Hepatic stellate cell (primary cell): ENCODE data around the gene AOPEP.

Source experiments
- DNase-seq: peaks from one replicate; pipeline ENCODE4 v3.0.0; 2011; ENCODE audit warnings: low spot score

The AOPEP gene

DNA sequence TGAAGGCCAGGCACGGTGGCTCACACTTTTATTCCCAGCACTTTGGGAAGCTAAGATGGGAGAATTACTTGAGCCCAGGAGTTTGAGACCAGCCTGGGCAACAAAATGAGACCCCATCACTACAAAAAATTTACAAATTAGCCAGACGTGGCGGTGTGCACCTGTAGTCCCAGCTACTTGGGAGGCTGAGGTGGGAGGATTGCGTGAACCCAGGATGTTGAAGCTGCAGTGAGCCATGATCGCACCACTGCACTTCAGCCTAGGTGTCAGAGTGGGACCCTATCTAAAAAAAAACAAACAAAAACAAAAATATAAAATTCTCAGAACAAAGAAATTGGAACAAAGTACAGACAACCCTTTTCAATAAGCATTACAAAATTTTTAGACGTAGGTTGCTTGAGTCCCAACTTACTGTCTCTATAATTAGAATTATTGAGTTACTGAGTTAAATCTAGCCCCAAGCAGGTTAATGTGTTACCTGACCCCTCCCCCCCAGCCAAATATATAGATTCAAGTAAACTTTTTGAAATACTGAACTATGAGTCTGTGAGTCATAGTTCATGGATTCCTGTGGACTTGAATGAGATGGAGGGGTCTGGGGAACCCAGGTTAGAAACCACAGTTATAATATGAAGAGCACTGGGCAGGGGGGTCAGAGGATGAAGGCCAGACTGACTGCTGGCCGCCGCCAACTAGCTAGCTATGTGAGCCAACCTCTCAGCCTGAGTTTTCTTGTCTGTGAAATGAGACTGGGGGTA, 173.1 kb downstream of the AOPEP start:
- DNase-seq = no peak

DNA sequence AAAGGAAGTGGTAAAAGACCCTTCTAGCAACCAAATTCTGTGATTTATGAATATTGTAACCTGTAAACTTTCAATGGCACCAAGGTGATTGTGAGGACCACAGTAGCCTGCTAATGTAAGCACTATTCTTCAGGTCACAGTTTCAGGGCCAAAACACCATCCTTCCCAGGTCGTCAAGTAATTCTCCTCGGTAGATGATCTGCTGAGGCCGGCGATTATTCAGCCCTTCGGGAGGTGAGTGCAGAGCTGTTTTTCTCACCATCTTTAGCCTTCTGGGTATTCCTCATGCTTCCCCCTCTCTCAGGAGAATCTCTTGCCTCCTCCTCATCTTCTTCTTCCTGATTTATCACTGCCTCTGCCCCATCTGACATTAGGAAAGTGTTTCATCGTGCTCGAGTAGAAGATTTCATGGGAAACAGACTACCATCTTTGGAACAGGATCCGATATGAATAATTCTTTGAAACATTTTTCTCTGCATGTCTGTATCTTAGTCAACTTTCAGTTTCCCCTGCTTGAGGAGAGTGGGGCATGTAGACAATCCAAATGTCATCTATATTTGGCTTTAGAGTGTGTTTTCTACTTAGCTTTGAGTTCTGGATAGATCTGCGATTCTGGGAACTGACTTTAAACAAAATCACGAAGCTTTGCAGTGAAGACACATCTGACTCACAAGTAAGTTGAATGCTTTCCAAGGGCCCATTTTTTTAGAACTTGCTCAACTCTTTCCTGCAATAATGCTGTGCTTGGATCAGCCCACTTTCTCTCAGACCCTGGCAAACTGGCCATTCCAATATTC, 173.9 kb downstream of the AOPEP start:
- DNase-seq = peak; percentile 62

DNA sequence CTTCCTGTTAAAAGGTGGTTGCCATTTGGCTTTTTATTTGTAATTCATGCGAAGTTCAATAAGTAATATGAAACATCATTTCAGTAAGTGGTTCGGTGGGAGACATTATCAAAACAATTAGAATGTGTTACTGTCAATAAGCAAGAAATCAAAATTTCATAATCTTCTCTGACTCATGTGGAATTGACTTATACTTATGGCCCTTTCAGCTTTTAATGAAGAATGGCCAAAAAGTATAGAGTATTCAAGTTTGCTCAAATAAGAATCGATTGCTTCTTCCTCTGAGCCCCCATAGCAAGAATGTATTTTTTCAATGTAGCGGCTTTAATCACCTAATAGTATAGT, 174.5 kb downstream of the AOPEP start:
- DNase-seq = no peak

DNA sequence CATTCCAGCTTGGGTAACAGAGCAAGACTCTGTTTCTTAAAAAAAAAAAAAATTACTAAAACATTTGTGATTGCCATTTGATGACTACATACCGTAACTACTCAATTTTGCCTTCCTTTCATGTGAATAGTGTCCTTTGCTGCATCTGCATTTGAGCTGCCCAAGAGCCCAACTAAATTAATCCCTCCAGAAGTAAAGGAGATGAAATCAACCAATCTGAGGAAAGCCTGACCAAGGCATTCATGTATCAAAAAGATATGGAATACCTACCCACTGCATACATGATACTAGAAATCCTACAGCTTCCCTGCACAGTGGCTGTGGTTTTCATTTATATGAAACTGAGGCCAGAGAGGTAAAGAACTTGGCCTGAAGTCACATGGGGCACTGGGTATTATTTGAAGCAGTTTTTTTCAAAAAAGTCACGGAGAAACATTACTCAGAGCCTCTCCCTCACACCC, 177.5 kb downstream of the AOPEP start:
- peak; percentile 55 for DNase-seq

DNA sequence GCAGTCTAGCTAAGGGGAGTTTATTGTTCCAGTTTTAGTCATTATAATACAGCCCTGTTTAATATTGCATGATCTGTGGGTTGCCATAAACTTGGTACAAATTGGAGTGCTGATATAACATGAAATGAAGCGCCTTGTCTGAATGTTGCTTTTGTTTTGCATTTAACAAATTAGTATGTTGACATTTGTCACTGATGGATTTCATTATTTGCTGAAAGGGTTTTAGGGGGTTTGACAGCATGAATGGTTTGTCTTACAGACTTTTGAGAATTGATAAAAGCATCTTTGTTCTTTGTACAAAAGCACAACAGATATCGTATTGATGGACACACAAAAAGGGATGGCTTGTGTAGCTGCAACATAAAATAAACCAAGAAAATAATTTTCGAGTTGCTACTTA, 178.3 kb downstream of the AOPEP start:
- no peak for DNase-seq

DNA sequence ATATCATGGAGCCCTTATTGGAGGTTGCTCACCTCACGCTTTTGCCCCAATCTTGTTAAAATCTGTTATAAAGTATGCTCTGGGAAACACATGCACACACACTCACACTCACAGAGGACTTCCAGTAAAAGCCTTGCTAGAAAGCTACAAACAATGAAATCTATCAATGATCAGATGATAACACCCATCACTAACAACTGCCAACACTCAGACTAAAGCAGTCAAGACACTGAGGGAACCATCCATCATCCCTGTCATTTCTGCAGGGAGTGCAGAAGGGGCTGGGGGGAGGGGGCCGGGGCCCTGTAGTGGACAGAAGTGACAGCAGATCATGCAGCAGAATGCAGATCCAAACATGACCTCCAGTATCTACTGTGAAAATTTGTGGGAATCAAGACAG, 179.1 kb downstream of the AOPEP start:
- DNase-seq = no peak

DNA sequence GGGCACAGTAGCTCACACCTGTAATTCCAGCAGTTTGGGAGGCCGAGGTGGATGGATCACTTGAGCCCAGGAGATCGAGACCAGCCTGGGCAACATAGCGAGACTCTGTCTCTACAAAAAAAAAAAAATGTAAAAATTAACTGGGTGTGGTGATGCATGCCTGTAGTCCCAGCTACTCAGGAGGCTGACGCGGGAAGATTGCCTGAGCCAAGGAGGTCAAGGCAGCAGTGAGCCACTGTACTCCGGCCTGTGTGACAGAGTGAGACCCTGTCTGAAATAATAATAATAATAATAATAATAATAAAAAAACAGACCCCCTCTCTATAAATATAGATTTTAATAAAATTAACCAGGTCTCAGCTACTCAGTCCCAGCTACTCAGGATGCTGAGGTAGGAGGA, 179.7 kb downstream of the AOPEP start:
- DNase-seq = no peak

DNA sequence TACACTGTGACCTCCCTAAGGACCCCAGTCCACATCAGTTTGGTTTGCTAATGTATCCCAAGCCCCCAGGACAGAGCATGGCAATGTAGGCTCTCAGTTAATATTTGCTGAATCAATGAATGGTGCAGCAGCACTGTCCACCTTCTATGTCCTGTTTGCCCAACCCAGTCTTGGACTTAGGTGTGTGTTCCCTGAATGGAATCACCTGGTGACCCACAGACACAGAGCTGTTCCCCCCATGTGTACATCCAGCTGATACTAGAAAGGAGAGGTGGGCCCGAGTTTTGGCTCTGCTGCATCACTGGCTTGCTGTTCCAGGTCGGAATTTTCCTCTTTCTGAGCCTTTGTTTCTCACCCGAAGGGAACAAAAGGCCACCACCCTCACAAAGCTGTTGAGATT, 180.2 kb downstream of the AOPEP start:
- no peak for DNase-seq

DNA sequence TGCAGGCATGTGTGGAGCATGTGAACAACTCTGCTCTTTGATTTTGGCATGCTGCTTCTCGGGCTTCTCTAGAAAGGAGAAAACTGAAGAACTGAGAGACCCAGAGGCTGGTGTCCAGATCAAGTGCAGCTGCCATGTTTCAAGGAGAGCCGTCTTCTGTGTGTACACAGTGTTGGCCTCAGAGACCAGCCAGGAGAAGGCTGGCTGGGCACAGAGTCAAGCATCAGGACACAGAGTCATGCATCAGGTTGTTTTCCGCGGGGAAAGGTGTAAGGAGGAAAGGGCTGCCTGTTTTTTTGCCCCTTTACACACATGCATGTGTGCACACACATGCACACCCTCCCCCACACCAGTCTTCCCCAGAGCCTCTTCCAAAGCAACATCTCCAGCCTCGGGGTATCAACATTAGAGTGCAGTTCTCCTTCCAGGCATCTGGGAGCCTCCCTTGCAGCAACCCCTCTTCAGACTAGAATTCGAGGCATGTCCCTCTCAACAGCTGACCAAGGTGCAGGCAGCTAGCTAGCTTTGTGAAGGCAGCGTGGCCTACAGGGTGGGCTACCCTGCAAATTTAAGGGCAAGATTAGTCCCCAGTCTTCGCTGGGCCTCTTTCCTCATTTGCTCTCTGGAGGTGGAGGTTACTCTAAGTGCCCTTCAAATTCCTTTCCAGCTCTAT, 180.9 kb downstream of the AOPEP start:
- DNase-seq = no peak

DNA sequence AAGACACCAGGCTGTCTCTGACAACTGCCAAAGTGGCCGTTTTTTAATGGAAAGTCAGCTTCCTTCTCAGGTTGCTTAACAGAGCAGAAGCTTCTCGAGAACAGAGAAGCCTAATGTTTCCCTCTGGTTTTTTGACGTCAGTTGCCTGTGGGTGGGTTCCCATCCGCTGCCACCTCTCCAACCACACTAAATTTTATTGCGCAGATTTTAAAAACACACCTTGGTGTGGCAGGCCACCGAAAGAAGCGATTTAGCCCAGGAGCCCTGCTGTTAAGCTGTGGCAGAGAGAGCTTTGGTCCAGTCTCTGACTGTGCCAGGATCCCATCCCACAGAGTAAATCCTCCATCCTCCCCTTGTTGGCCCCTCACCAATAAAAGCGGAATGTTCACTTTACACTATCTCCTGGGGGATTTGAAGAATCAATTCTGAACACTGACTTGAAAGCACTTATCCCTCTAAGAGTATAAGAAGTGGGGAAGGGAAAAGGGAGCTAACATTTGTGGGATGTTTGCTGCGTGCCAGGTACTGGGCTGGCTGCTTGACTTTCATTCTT, 181.6 kb downstream of the AOPEP start:
- DNase-seq = no peak

DNA sequence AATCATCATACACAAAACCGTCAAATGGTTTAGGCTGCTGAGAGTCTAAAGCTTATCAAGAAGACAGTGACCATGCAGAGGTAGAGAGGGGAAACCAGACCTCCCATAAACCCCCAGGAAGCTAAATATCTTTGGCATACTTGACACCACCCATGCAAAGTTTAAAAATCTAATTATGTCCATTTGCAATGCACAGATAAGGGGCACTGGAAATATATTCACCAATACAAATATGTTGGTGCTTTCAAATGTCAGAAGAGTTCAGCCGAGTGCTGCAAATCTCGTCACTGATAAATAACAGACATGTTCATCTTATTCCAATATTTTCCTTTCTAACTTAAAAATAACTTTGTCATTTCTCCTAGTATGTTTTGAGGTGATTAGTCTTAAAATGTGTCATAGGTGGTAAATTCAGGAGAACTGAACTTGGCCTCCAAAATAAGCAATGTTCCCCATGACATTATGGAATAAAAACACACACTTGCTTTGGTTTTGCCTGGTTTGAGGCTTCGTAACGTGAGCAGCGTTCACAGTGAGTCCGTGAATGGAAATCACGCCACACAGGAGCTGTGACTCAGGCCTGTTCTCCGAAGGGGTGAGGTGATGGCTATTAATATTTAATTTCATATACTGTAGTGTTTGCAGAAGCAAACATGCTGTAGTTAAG, 182.2 kb downstream of the AOPEP start:
- no peak for DNase-seq

DNA sequence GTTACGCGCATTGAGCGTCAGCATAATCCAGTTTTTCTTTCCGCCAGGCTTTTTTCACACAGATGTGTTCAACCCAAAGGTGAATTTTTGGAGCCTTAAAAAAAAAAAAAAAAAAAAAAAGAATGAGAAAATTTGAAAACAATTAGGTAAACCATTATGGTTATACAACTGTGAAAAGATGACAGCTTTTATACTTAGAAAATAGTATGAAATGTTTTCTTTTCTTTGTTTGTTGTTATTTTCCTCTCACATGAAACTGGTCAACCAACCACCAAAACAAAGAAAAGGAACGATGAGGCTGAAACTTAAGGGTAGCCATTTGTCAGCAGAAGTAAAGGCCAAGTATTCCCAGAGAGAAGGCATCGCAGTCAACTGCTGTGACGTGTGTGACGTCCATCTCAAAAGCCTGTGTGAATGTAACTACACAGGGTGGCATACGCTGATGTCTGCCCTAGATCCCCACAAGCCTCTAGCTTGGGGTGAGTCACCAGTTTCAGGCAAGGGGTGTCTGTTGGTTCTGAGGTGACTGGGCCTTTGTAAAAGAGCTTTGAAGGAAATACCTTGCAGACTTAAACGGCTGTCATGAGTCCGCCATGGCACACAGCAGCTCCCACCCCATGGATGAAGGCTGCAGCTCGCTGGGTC, 182.9 kb downstream of the AOPEP start:
- no peak for DNase-seq

DNA sequence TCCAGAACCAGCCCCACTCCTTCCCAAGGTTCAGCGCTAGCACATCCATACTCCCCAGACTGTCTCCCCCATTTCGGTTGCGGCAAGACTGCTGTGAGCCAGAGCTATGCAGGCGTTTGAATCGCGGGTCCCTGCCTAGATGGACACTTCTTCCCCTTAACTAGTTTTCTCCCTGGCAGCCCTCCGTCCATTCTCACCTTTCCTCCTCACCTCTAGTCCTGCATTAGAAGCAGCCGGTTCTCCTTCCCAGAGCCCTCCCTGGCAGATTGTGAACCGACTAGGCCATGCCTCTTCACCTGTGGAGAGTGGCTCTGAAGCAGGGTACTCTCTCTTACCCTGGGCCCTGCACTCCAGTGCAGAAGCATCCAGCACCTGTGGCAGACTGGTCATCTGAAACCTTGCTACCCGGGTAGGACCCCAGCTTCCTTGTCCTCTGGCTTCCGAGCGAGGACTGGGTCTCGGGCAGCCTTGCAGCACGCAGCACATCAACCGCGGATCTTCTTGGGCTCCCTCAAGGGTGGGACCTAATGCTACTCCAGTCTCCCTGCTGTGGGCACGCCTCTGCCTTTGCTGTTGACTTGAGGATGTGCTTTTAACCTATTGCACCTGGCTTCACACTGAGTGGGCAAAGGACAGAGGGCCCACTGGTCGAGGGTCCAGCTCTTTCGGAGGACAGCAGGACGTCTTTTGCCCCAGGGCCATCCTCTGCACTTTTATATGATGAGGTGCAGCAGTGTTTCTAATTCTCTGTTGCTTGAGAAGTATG, 183.6 kb downstream of the AOPEP start:
- no peak for DNase-seq

DNA sequence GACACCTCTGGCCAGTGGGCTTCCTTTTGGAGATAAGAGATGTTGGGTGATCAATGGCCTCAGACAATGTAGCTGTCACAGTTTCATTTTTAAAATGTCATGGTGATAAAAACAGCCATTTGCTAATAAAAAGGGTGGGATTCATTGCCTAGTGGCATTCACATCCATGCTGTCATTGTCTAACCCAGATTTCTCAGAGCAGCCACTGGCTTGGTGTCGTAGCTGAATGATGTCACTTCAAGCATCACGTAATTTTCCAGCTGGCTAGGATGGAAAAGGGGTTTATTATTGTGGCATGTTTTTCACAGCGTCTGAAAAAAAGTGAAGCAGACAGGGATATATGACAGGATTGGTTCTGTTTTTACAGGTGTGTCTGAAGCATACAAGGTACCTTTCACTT, 184.7 kb downstream of the AOPEP start:
- DNase-seq = no peak

DNA sequence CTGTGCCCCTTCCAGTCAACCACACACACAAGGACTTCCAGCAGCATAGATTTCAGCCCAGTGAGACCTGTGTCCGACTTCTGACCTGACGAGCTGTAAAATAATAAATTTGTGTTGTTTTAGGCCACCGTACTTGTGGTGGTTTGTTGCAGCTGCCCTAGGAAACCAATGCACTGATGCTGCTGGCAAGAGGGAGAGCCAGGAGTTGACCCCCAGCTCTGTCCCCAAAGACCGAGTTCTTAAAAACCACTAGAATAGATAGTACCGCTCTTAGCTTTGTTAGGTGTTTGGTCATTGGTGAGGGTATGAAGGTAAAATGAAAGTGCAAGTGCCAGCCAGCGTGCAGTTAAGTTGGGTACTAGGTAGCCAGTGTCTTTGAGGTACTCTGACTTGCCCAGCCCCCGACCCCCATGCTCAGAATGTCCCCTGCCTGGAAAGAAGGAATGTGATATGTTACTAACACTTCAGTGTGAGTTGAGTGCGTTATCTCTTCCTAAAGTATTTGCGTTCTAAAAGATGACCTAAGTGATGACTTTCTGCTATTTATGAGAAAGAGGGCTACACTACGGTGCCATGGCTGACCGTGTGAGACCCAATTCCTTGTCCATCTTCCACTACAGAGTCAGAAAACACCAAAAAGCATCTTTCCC, 185.6 kb downstream of the AOPEP start:
- DNase-seq = no peak

DNA sequence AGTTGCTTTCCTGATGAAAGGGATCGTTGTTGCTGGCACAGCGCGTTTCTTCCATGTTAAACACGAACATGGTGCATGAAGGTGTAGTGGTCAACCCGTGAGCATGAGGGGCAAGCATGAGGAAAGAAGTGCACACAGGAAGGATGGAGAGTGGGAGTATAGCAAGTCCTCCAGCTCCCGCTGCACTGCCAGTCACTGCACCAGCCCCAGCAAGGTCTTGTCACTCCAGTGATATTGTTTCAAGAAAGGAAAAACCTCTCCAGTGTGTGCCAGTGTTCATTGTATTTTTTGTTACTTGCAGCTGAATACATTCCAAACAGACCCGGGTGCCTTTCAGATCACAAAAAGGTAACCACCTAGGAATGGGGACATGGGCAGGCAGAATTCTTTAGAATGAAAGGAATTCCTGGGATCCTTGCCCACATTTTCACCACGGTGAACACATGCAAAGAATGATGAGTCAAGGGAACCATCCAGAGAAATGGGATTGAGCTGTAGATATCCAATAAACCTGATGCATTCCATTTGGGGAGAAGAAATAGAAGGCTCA, 186.3 kb downstream of the AOPEP start:
- peak; percentile 66 for DNase-seq

DNA sequence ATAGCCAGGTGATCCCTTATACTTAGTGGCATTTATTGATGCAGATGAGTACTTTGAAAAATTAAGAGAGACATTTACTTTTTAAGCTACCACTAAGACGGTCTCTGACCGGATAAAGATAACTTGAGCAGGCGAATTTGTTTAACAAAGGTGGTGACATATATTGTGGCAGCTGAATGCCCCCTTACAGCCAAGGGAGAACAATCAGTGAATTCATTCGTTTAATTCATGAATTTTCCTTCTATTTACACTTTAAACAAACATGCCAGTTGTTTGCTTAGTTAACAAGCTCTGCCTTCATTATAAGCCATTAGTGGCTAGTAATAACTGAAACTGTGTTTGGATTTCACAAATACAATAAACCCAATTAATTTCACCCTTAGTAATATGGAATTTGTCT, 187.1 kb downstream of the AOPEP start:
- no peak for DNase-seq

DNA sequence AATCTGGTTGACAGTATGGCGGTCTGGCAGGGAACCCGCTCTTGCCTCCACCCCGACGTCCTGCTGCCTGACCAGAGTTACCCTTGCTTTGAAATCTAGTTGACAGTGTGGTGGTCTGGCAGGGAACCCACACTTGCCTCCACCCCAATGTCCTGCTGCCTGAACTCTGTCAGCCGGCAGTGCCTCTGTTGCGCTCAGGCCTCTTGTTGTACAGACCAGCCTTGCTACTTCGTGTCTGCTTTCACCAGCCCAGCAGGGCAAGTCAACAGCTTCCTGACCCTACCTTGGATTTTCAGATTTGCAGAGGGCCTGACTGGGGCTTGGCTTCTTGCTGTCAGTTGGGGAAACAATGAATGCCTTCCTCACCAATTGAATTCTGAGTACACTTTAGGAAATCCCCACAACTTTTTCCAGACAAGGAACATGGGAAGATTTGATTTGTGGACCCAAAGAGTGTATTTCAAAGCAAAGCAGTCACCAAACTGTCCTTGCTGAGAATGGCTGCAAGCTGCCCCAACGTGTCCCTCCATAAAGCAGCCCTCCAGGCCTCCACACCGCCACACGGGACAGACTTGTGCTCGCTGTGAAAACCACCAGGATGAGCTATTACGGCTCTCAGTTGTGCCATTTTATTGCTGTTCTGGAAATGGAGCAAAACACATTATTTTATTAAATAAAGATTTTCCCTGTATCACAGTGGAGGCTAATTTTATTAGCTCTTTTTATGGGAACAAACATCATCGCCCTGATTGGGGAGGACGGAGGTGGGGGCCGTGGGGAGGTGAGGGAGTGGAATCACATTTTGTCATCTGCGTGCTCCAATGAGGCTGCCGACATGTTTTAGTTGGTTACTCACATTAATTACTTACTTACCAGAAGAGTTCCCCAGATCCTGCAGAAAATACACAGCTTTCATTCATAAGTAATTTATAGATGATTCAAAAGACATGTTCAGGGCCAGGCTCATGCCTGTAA, 189.3 kb downstream of the AOPEP start:
- DNase-seq = no peak

DNA sequence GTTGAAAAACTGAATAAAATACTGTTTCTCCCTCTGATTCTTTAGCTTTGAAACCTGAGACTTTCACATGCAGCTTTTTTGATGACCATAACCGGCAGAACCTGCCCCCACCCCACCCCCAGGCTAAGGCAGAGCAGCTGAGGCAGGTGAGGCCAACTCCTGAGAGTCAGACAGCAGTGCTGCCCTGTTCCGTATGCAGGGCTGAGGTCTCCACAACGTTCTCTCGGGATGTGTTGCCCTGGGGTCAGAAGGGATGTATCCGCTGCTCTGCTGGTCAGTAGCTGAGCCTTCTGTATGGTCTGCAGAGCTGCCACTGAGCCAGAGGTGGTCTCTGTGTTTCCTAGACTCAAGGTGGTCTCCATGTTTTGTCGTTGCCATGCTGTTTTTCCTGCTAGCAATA, 190.5 kb downstream of the AOPEP start:
- no peak for DNase-seq
